ENCODE measurements around the gene KCNT1.

DNA sequence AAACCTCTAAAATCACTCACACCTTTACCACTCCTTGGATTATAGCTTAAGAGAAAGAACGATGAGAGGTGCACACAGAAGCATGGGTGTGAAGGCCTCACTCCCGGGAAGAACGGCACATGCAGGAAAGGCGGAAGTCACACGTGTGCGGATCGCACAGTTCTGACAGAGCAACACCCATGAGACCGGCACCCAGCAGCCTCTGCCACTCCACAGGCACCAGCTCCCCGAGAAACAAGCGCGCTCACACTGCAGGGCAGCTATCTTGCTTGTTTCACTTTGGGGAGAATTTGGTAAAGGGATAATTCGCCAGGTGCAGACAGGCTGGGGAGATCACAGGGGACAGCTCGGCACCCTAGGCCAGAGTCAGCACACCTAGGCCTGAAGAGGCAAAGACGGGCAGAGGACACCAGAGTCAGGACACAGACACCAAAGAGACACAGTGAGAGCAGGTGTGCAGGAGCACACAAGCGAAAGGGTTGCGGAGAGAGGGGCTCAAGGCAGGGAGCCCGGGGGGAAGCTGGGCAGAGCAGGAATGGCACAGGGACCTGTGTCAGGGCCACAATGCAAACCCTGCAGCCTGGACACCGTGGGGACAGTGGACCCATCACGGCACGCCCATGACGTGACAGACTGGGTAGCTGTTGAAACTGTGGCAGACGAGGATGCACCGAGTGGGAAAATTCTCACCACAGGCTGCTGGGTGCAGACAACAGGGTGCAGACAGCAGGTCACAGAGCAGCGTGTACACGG, 123.6 kb downstream of the KCNT1 start:
- TF ChIP-seq, protein P1, sequence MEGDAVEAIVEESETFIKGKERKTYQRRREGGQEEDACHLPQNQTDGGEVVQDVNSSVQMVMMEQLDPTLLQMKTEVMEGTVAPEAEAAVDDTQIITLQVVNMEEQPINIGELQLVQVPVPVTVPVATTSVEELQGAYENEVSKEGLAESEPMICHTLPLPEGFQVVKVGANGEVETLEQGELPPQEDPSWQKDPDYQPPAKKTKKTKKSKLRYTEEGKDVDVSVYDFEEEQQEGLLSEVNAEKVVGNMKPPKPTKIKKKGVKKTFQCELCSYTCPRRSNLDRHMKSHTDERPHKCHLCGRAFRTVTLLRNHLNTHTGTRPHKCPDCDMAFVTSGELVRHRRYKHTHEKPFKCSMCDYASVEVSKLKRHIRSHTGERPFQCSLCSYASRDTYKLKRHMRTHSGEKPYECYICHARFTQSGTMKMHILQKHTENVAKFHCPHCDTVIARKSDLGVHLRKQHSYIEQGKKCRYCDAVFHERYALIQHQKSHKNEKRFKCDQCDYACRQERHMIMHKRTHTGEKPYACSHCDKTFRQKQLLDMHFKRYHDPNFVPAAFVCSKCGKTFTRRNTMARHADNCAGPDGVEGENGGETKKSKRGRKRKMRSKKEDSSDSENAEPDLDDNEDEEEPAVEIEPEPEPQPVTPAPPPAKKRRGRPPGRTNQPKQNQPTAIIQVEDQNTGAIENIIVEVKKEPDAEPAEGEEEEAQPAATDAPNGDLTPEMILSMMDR (IDR thresholded peaks at IDR 0.05; ENCODE audit: extremely low read depth in 1 of 2, insufficient read depth in 1 of 2, low read depth in 1 of 2, low read length in 2 of 2) = no peak
- TF ChIP-seq EZH2 (IDR thresholded peaks at IDR 0.05; ENCODE audit: borderline replicate concordance, low read depth, low read length, severe bottlenecking) (no peak), POLR2AphosphoS5 (IDR thresholded peaks at IDR 0.05; ENCODE audit: insufficient read depth, low read depth, low read length) (no peak), JUN (IDR thresholded peaks at IDR 0.05; ENCODE audit: borderline replicate concordance, insufficient read depth, insufficient read length, low read depth) (no peak), POLR2A (IDR thresholded peaks at IDR 0.05; ENCODE audit: low read depth, low read length) (no peak), MYC (IDR thresholded peaks at IDR 0.05; ENCODE audit: low read depth, low read length) (no peak)
- TF ChIP-seq, protein P2, sequence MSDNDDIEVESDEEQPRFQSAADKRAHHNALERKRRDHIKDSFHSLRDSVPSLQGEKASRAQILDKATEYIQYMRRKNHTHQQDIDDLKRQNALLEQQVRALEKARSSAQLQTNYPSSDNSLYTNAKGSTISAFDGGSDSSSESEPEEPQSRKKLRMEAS (IDR thresholded peaks at IDR 0.05; ENCODE audit: insufficient read depth, insufficient read length) = no peak
